ENCODE results near the gene MKI67. TPM values are rescaled to one million over a fixed set of nuclear protein-coding genes. Genes with fewer than 3 reads are reported as not detected.

The MKI67 gene
- total and polyA plus RNA-seq, 2 of the 13 experiments (the other 11 are each of a cell fraction or from before 2014, with no cell fraction given) = 6.7 to 22.9 TPM

DNA sequence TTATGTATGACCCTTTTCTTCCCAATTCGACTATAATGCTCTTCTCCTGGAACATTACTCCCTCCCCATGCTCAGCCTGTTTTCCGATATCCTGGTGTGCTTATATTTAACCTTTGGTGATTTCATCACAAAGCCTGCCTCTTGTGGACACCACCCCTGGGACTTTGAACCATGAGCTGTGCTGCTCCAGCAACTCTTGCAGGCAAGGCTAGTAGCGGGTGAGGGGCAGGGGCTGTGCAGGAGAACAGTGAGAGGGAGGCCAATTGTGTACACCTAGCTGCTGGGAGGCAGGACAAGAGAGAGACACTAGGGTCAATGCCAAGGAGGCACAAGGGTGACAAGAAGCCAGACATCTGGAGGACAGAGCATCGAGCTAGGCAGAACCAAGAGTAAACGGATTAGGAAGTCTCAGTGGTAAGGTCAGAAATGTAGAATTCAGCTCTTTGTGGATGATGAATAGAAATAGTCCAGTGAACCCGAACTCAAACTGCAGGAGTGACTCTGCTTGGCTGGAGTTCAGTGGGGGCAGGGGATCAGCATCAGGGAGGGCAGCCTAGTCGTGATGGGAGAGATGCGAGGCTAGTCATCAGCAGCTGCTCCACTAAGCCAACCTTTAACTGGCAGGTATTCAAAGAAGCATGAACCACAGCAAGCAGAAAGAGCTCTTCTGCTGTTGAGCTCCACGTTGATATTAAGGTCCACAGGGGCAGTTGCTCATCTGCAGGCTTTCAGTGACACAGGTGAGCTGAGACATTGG, 31.0 kb upstream of the MKI67 start (continued):
- no peak for TF ChIP-seq CC2D1A (CRISPR knock-in tag; IDR thresholded peaks at IDR 0.05)
- peak; percentile 83 for TF ChIP-seq HNF1B (CRISPR knock-in tag; IDR thresholded peaks at IDR 0.05)
- TF ChIP-seq ZFAT (CRISPR knock-in tag; conservative IDR thresholded peaks at IDR 0.05) = no peak
- TF ChIP-seq HMGA1 (CRISPR knock-in tag; conservative IDR thresholded peaks at IDR 0.05) = no peak
- TF ChIP-seq FOXP4 (CRISPR knock-in tag; IDR thresholded peaks at IDR 0.05) = peak; percentile 72; the same call in 1 of the 2 replicates
- no peak for TF ChIP-seq KLF15 (CRISPR knock-in tag; IDR thresholded peaks at IDR 0.05; ENCODE audit: borderline replicate concordance)
- no peak for TF ChIP-seq AKAP8 (CRISPR knock-in tag; IDR thresholded peaks at IDR 0.05)
- TF ChIP-seq ZNF329 (CRISPR knock-in tag; IDR thresholded peaks at IDR 0.05; ENCODE audit: low read depth) = no peak
- no peak for TF ChIP-seq ZNF781 (CRISPR knock-in tag; IDR thresholded peaks at IDR 0.05; ENCODE audit: borderline replicate concordance, not compliant biosample characterization)
- TF ChIP-seq CENPX (CRISPR knock-in tag; IDR thresholded peaks at IDR 0.05) = no peak
- no peak for TF ChIP-seq ZNF646 (CRISPR knock-in tag; IDR thresholded peaks at IDR 0.05)
- TF ChIP-seq ZNF883 (CRISPR knock-in tag; IDR thresholded peaks at IDR 0.05; ENCODE audit: not compliant biosample characterization) = no peak
- TF ChIP-seq ZMYM2 (CRISPR knock-in tag; IDR thresholded peaks at IDR 0.05) = peak; percentile 47; the same call in 1 of the 2 replicates
- no peak for TF ChIP-seq IKZF4 (CRISPR knock-in tag; IDR thresholded peaks at IDR 0.05; ENCODE audit: borderline replicate concordance, low read depth, not compliant biosample characterization)
- no peak for TF ChIP-seq KLF13 (CRISPR knock-in tag; IDR thresholded peaks at IDR 0.05)
- TF ChIP-seq ATF2 (CRISPR knock-in tag; IDR thresholded peaks at IDR 0.05) = peak; percentile 71; the same call in 1 of the 2 replicates
- no peak for TF ChIP-seq ARNT (IDR thresholded peaks at IDR 0.05)
